NCI-H2227 (cell line): ENCODE results near the gene TAAR8.
"Not testable (repeated sequence)": the region's sequence is repeated elsewhere in the genome, so short reads cannot be mapped to it uniquely, and the experiment has no call there.

Experiments
- DNase-seq: peaks from one replicate; lab custom pipeline; 2025; ENCODE audit not compliant: unreplicated experiment; lab: John Stamatoyannopoulos, UW

TAAR8 gene, protein sequence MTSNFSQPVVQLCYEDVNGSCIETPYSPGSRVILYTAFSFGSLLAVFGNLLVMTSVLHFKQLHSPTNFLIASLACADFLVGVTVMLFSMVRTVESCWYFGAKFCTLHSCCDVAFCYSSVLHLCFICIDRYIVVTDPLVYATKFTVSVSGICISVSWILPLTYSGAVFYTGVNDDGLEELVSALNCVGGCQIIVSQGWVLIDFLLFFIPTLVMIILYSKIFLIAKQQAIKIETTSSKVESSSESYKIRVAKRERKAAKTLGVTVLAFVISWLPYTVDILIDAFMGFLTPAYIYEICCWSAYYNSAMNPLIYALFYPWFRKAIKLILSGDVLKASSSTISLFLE

DNA sequence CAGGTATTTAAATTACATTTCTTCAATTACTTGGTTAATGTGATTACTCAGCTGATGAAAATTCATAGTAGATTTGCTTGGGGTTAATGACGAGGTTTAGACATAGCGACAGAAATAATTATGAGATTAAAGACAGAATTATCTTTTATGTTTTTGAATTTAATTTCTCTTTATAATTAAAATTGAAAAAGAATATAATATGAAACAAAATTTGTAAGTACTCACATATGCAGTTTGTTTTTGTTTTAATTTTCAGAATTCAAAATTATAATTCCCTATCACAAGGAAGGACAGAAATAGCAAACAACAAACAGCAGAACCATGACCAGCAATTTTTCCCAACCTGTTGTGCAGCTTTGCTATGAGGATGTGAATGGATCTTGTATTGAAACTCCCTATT is at the start of gene TAAR8:
TAAR8 (plus strand) TSS at position 301 of the 400 bp plus-strand sequence; CDS start at position 322, 21 bp downstream.
- DNase-seq: no peak

DNA sequence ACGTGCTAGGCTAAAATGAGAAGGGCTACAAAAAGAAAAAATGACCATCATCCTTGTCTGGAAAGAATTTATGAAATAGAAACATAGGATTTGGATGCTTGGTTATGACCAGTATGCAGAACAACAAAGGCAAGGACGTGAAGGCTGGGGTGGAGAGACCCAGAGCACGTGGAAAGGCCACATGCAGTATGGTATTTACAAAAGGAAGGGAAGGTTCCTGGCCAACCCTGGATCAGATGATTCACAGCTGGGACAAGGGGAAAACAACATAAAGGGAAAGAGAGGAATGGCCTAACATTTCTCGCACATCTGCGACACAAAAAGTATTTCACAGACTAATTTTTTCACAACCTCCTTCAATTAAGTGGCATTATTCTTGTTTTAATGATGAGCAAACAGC is 47.7 kb upstream of the TAAR8 start:
- no peak for DNase-seq

DNA sequence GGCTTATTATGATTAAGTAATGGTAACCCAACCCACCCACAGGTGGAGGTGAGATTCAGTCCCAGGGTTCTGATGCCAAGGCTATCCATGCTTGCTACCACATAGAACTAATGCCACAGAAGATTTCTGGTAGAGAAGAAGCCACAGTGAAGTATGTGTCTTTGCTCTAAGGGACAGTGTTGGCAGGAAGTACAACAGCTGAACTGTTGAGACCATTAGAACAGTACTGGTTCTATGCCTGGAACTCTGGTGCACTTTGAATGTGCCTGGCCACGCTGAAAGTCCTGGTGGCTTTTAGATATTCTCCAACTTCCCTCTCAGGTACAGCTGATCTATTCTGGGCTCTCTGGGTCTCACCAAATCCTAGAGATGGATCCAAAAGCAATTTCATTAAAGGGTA is 47.3 kb upstream of the TAAR8 start:
- DNase-seq: no peak

DNA sequence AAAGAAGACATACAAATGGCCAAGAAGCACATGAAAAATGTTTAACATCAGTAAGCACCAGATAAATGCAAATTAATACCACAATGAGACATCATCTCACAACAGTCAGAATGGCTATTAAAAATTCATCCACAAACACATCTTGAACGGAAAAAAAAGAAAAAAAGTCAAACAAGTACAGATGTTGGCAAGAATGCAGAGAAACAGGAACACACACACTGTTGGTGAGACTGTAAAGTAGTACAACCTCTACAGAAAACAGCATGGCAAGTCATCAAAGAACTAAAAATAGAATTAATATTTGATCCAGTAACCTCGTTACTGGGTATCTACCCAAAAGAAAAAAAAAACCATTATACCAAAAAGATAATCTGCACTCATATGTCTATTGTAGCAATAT is 46.0 kb upstream of the TAAR8 start:
- DNase-seq: no peak

DNA sequence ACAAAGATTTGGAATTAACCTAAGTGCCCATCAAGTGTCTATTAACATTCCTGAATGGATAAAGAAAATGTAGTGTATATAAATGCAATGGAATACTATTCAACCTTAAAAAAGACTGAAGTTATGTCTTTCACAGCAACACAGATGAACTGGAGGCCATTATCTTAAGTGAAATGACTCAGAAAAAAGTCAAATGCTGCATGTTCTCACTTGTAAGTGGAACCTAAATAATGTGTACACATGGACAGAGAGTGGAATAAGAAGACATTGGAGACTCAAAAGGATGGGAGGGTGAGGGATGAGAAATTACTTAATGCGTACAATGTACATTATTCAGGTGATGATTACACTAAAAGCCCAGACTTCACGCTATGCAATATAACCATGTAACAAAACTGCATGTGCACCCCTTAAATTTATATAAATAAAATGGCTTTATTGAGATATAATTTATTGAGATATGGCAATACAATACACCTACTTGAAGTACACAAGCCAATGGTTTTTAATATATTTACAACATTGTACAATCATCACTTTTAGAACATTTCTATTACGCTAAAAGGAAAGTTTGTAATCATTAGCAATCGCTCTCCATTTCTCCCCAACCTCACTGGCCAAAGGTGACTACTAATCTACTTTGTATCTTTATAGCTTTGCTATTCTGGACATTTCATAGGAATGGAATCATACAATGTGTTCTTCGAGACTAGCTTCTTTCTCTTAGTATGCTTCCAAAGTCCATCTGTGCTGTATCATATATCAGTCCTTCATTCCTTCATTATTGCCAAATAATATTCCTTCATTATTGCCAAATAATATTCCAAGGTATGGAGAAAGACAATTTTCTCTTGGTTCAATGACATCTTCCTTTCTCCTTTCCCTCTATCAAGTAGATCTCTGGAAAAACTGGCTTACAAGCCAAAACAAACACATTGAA is 45.3 kb upstream of the TAAR8 start:
- DNase-seq: no peak

DNA sequence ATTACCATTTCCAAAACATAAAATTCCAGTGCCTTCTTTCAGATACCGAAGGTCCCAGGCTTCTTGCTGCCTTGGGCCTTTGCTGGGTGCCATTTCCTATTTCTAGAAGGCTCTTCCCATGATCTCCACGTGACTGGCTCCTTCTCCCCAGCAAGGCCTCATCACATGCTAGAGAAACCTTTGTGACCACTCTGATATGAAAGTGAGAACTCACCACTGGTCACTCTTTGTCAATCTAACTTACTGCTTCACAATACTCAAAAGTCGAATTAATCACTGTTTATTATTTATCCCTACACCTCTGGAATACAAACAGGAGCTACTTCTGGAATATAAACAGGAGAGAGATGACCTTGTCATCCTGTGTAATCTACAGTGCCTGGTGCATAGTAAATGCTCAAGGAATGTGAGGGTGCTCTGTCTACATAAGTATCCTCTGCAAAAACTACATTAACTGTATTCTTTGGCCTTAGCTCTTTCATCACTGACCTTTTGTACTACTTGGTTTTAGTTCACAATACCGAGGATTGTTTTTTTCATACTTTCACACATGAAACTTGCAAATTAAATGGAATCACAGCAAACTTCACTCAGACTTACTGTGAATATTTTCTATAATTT is 41.2 kb upstream of the TAAR8 start:
- DNase-seq: no peak

DNA sequence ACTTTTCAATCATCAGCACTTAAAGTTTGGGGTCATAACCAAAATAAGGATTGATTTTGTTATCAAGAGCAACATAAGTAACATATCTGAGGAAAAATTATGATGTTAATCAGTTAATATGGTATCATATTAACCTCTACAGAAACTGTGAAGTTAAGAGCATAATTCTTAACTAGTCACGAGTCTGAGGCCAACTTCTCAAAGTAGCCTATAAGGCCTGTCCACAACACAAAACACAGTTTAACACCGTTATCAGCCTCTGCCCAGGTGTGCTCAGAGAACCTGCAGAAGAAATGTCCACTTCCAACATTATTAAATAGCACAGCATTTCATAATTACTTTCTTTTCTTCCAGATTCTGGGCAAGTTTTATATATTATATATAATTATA is 40.6 kb upstream of the TAAR8 start:
- DNase-seq: no peak

DNA sequence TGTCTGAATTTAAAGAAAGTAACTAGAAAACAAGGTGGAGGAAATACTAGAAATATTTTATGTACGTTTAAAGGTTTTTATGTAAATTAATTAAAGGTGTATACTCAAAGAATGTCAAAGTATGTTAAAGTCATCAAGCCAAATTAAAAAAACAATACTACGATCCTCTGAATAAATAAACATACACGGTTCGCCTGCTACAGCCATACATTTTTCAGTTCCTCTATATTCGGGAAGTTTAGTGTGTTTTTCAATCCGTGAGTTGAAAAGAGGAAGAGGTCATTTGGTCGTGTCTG is 40.2 kb upstream of the TAAR8 start:
- DNase-seq: no peak

DNA sequence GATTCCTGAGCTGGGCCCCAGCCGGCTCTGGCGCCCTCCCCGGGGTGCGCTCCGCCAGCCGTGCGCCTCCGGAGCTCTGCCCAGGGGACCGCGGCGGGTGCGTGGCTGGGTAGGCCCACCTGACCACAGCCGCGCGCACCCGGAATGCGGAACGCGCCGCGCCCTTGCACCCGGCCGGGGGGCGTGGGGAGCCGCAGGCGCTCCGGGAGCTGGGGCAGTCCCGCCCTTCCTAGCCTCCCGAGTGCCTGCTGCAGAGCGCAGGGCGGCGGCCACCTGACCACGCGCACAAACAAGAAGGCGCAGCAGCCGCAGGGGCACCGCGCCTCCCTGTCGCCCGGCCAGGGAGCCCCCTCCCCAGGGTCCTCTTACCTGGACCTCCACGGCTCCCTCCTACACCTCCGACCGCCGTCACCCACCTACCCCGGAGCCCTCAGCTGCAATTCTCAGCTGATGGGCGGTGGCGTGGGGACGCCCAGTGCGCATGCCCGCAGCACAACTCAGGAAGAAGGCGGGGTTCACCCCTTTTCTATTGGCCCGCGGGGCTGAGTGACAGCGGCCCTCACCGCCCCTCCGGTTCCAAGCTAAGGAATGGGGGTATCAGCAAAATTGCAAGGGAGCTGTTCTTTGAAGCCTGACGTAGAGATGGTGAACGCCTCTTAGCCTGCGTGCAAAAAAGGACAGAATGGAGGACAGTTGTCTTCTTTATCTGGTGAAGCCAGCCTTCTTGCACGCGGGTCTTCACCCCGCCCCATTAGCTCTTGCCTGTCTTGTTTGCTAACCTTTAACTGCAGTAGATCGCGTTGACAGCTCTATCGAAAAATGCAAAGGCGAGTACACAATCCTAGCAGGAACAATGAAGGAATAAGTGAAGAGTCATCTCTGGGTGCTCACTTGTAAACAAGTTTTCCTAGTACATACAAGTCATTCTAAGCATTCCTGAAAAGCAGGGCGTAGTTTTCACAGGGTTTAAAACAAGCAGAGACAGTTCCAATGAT is 39.5 kb upstream of the TAAR8 start, which contains the start of gene STX7:
STX7 (minus strand) TSS at position 479 of the 995 bp plus-strand sequence. CDS start 9,586 bp downstream, outside the sequence.
- peak; percentile 86 for DNase-seq

DNA sequence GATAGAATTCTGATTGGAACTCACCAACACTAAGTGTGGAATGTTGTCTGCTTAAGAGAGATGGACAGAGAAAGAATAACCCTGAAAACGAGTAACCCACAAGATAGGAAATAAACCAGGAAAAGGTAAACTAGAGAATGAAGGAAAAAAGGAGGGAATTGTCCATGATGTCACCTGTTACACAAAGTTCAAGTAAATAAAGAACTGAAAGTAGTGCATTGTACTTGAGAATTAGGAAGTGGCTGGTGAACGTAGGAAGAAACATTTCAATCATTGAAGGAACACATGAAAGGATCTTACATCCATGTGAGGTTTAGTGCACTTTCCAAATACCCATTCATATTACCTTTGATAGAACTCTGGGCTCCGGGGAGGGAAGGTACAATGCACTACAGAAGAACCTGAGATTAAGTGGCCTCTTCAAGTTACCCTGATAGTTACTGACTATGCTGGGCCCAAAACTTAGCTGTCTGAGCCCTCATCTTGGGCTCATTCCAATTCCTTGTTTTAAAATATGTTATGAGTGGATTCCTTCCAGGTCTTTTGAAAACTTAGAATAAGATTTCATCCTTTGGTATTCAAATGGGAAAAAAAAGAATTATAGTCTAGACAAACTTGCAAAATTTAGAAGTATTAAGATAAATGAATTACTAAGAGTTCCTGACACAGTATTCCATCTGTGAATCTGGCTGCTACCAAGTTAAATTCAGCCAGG is 38.5 kb upstream of the TAAR8 start:
- DNase-seq: no peak

DNA sequence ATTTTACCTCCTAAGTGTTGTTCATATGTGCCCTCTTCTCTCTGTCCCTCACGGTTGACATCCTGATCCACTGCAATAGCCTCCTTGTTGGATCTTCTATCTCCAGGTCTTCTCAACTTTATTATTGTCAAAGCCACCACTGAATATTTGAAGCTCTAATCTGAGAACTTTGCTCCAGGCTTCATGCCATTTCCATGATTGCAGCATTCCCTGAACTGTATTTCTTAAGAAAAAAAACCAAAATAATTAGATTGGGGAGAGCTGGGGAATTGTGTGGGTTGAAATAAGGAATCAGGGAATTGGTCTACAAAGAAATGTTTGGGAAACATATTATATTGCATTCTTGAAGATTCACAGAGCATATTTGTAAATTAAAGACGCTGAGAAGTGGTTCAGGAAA is 37.1 kb upstream of the TAAR8 start:
- DNase-seq: no peak

DNA sequence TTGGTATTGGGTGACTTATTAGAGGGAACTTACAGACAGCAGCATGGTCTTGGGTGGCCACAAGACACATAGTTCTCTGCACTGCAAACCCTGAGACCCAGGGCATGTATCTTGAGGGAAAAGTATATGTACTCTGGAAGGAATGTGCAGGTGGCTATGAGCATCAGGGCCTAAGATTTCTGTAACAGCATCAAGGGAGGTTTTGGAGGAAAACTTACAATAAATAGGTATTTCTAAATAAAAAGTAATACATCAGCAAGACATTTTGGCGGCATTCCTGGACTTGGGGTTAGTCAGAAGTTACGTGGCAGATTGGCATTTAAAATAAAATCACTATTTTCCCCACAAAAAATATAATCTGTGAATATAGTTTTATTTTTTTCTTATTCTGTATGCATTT is 31.5 kb upstream of the TAAR8 start:
- no peak for DNase-seq

DNA sequence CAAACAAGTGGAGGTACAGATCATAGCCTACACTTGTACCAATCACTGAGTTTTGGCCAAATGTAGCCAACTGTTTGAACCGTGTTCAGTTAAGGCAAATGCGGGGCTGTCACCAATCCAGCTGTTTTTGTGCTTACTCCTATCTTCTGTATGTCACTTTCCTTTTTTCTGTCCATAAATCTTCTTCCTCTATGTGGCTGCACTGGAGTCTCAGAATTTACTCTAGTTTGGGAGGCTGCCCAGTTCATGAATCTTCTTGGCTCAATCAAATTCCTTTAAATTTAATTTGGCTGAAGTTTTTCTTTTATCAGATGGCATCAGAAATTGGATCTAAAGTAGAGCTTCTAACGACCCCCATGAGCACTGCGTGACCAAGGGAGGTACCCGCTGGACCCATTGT is 27.8 kb upstream of the TAAR8 start:
- DNase-seq: no peak

DNA sequence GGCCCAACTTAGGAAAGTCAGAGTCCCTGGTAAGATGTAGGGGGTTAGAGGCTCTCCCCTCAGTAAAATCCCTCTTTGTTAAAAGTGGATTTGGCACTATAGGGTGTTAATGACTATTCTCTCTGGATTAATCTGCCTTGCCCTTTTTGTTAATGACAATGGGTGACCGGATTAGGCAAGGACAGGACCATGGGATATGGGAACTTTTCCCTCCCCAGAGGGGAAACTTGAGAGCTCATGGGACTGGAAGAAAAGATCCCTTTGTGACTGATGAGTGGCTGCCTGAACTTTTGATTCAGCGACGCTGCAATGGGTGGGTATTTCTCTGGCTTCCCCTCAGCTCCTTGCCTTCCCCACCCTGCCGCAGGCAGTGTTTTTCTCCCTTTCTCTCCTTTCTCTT is 26.6 kb upstream of the TAAR8 start:
- no peak for DNase-seq

DNA sequence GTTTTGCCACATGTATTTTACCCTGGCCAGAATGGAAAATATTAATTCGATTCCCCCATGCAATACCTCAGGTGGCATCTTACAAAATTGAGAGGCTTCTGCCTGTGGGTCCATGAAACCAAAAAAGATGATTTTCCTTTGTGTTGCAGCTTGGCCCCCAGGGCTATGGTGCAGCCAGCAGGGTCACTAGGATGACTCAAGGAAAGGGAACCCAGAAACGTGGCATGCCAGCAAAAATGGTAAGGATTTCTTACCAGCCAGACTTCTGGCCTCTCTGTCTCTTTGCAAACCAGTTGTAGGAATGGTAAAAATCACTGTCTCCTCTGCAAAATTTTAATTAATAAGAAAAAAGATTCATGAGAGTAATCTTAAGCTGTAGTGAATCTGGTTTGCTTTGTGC is 26.0 kb upstream of the TAAR8 start:
- no peak for DNase-seq

DNA sequence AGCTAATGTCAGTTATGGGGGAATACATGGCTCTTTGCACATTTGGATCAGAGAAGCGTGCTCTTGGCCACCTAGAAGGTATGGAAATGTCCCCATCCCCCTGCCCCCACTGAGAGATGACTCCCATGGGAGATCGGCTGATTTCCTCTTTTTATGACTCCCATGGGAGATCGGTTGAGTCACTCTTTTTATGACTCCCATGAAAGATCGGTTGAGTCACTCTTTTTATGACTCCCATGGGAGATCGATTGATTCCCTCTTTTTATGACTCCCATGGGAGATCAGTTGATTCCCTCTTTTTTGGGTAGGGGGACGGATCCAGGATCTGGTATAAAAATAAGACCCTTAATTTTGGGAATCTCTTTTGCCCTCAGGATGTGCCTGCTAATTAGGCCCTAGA is 24.7 kb upstream of the TAAR8 start:
- no peak for DNase-seq

DNA sequence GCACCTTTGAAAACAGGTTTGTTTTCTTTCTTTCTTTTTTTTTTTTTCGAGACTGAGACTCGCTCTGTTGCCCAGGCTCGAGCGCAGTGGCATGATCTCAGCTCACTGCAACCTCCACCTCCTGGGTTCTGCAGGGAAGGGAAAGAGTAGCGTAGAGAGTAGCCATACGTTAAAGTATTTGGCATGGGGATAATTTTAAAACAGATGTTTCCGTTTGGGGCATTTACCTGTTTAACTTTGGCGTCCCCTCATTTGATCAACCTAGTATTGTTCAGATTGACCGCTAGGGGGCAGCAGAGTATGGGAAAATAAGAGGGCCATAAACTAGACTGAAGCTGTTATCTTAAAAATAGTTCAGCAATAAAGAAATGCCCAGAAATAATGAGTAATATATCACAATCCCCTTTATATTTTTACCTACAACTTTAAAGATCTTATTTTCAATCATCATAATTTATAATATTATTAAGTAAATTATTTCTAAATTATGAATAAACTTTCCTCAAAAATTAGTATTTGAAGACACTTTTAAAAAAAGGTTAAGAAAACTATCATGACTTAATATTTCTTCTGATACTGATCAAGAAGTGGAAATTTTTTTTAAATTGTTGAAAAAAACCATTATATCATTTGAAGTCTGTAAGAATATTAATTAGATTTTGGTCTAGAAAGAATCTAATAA is 22.0 kb upstream of the TAAR8 start:
- peak; percentile 46 for DNase-seq

DNA sequence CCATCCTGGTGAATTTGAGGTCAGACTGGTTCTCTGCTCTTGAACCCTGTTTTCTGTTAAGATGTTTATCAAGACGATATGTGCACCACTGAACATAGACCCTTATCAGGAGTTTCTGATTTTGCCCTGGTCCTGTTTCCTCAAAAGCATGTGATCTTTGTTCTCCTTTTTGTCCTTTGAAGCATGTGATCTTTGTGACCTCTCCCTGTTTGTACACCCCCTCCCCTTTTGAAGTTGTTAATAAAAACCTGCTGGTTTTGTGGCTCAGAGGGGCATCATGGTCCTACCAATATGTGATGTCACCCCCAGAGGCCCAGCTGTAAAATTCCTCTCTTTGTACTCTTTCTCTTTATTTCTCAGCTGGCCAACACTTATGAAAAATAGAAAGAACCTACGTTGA is 17.9 kb upstream of the TAAR8 start:
- DNase-seq: not testable (repeated sequence)

DNA sequence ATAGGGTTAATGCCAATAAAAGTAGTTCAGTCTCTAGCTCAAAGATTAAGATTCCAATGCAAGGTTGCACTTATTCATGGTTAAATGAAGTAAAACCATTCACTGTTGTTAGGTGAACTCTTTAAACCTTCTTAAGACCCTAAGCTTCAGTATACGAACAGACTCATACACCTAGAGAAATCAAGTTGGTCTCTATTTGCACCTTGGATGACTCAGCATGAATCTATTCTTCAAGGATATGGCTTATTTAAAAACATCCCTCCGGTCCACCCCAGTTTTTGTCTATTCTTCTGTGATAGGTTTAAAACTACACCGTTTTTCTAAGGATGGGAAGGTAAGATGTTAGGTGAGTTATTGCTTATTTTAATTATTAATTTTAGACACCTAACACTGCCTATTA is 15.3 kb upstream of the TAAR8 start:
- DNase-seq: no peak
